Measurements from ENCODE around the gene HTRA1.

DNA sequence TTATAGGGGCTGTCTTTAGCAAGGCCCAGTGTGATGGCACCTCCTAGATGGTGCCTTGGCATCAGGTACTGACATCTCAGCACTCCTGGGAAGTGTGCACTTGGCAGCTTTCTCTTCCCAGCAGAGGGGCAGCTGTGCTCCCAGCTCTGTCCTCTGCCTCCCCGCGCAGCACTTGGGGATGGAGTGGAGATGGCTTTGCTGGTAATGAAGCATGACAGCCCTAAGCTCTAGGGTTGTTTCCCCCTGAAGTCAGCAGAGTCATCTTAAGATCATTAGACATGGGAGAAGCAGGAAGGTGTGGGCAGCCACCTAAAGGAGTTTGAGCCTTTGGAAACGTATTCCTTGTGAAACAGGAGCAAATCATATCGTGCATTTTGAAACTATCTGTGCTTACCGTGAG, 46.7 kb downstream of the HTRA1 start:
- TF ChIP-seq, protein P1, sequence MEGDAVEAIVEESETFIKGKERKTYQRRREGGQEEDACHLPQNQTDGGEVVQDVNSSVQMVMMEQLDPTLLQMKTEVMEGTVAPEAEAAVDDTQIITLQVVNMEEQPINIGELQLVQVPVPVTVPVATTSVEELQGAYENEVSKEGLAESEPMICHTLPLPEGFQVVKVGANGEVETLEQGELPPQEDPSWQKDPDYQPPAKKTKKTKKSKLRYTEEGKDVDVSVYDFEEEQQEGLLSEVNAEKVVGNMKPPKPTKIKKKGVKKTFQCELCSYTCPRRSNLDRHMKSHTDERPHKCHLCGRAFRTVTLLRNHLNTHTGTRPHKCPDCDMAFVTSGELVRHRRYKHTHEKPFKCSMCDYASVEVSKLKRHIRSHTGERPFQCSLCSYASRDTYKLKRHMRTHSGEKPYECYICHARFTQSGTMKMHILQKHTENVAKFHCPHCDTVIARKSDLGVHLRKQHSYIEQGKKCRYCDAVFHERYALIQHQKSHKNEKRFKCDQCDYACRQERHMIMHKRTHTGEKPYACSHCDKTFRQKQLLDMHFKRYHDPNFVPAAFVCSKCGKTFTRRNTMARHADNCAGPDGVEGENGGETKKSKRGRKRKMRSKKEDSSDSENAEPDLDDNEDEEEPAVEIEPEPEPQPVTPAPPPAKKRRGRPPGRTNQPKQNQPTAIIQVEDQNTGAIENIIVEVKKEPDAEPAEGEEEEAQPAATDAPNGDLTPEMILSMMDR (IDR thresholded peaks at IDR 0.05 in 4 of 5, conservative IDR thresholded peaks at IDR 0.05 in 1 of 5): no peak
- no peak for TF ChIP-seq POLR2A (IDR thresholded peaks at IDR 0.05)
